ENCODE data around the gene NPHS2.
"Not testable (repeated sequence)": the region's sequence is repeated elsewhere in the genome, so short reads cannot be mapped to it uniquely, and the experiment has no call there.

Gene NPHS2

GRCh38 chr1:179545321-179545720 lies 30.4 kb downstream of the NPHS2 start:
- Histone ChIP-seq H3K27ac (ENCODE audit: low read length) (no peak overlapping the region), H3K9ac (ENCODE audit: low read length in 2 of 2) (no peak overlapping the region), H3K9me3 (ENCODE audit: control insufficient read depth in 2 of 2, low read length in 2 of 2) (peaks cover 0 to 3% of the 10 kb centered on the region in 2 donors), H3K4me3 (ENCODE audit: low read length in 2 of 2) (no peak overlapping the region), H3K27me3 (ENCODE audit: control insufficient read depth in 1 of 2, insufficient read depth in 2 of 2, low read length in 2 of 2) (no peaks in the 10 kb centered on the region), H3K36me3 (ENCODE audit: control insufficient read depth in 2 of 2, insufficient read depth in 2 of 2, low read length in 2 of 2) (no peaks in the 10 kb centered on the region), H3K4me1 (ENCODE audit: control insufficient read depth, insufficient read depth, low read length) (no peaks in the 10 kb centered on the region)

GRCh38 chr1:179541774-179542173 lies 34.0 kb downstream of the NPHS2 start:
- H3K9me3 ChIP-seq (ENCODE audit: control insufficient read depth in 2 of 2, low read length in 2 of 2) = peaks cover 0 to 3% of the 10 kb centered on the region in 2 donors
- no peaks in the 10 kb centered on the region for H3K4me1 ChIP-seq (ENCODE audit: control insufficient read depth, insufficient read depth, low read length)
- no peaks in the 10 kb centered on the region for H3K27me3 ChIP-seq (ENCODE audit: control insufficient read depth in 1 of 2, insufficient read depth in 2 of 2, low read length in 2 of 2)
- no peak overlapping the region for H3K9ac ChIP-seq (ENCODE audit: low read length in 2 of 2)
- no peaks in the 10 kb centered on the region for H3K36me3 ChIP-seq (ENCODE audit: control insufficient read depth in 2 of 2, insufficient read depth in 2 of 2, low read length in 2 of 2)
- H3K4me3 ChIP-seq (ENCODE audit: low read length in 2 of 2) = no peak overlapping the region
- no peak overlapping the region for H3K27ac ChIP-seq (ENCODE audit: low read length)

- Histone ChIP-seq H3K27me3 (ENCODE audit: control insufficient read depth in 1 of 2, insufficient read depth in 2 of 2, low read length in 2 of 2) (no peaks in the 10 kb centered on the region), H3K27ac (ENCODE audit: low read length) (no peak overlapping the region), H3K4me1 (ENCODE audit: control insufficient read depth, insufficient read depth, low read length) (no peaks in the 10 kb centered on the region), H3K9me3 (ENCODE audit: control insufficient read depth in 2 of 2, low read length in 2 of 2) (no peaks in the 10 kb centered on the region), H3K9ac (ENCODE audit: low read length in 2 of 2) (no peak overlapping the region), H3K4me3 (ENCODE audit: low read length in 2 of 2) (no peak overlapping the region), H3K36me3 (ENCODE audit: control insufficient read depth in 2 of 2, insufficient read depth in 2 of 2, low read length in 2 of 2) (no peaks in the 10 kb centered on the region)
These were observed 45.4 kb downstream of the NPHS2 start for GRCh38 chr1:179530352-179530751.

- H3K9me3 ChIP-seq (ENCODE audit: control insufficient read depth in 2 of 2, low read length in 2 of 2) = no peaks in the 10 kb centered on the region
- no peaks in the 10 kb centered on the region for H3K27me3 ChIP-seq (ENCODE audit: control insufficient read depth in 1 of 2, insufficient read depth in 2 of 2, low read length in 2 of 2)
- H3K27ac ChIP-seq (ENCODE audit: low read length) = no peak overlapping the region
- no peaks in the 10 kb centered on the region for H3K36me3 ChIP-seq (ENCODE audit: control insufficient read depth in 2 of 2, insufficient read depth in 2 of 2, low read length in 2 of 2)
- H3K4me3 ChIP-seq (ENCODE audit: low read length in 2 of 2) = no peak overlapping the region
- no peak overlapping the region for H3K9ac ChIP-seq (ENCODE audit: low read length in 2 of 2)
- no peaks in the 10 kb centered on the region for H3K4me1 ChIP-seq (ENCODE audit: control insufficient read depth, insufficient read depth, low read length)
These were observed 46.1 kb downstream of the NPHS2 start for GRCh38 chr1:179529482-179530195.

GRCh38 chr1:179518544-179518943 lies 57.2 kb downstream of the NPHS2 start:
- H3K27ac ChIP-seq (ENCODE audit: low read length); H3K4me1 ChIP-seq (ENCODE audit: control insufficient read depth, insufficient read depth, low read length); H3K36me3 ChIP-seq (ENCODE audit: control insufficient read depth in 2 of 2, insufficient read depth in 2 of 2, low read length in 2 of 2); H3K9ac ChIP-seq (ENCODE audit: low read length in 2 of 2); H3K4me3 ChIP-seq (ENCODE audit: low read length in 2 of 2); H3K27me3 ChIP-seq (ENCODE audit: control insufficient read depth in 1 of 2, insufficient read depth in 2 of 2, low read length in 2 of 2); H3K9me3 ChIP-seq (ENCODE audit: control insufficient read depth in 2 of 2, low read length in 2 of 2): not testable (repeated sequence)

- no peak overlapping the region for H3K4me3 ChIP-seq (ENCODE audit: low read length in 2 of 2)
- no peaks in the 10 kb centered on the region for H3K36me3 ChIP-seq (ENCODE audit: control insufficient read depth in 2 of 2, insufficient read depth in 2 of 2, low read length in 2 of 2)
- H3K4me1 ChIP-seq (ENCODE audit: control insufficient read depth, insufficient read depth, low read length) = no peaks in the 10 kb centered on the region
- no peak overlapping the region for H3K27ac ChIP-seq (ENCODE audit: low read length)
- H3K9ac ChIP-seq (ENCODE audit: low read length in 2 of 2) = no peak overlapping the region
- peaks cover 3 to 4% of the 10 kb centered on the region in 2 donors for H3K9me3 ChIP-seq (ENCODE audit: control insufficient read depth in 2 of 2, low read length in 2 of 2)
- no peaks in the 10 kb centered on the region for H3K27me3 ChIP-seq (ENCODE audit: control insufficient read depth in 1 of 2, insufficient read depth in 2 of 2, low read length in 2 of 2)
These were observed 58.6 kb downstream of the NPHS2 start for GRCh38 chr1:179516976-179517705.

- H3K36me3 ChIP-seq (ENCODE audit: control insufficient read depth in 2 of 2, insufficient read depth in 2 of 2, low read length in 2 of 2) = no peaks in the 10 kb centered on the region
- no peak overlapping the region for H3K27ac ChIP-seq (ENCODE audit: low read length)
- H3K4me3 ChIP-seq (ENCODE audit: low read length in 2 of 2) = no peak overlapping the region
- no peaks in the 10 kb centered on the region for H3K4me1 ChIP-seq (ENCODE audit: control insufficient read depth, insufficient read depth, low read length)
- no peaks in the 10 kb centered on the region for H3K27me3 ChIP-seq (ENCODE audit: control insufficient read depth in 1 of 2, insufficient read depth in 2 of 2, low read length in 2 of 2)
- H3K9me3 ChIP-seq (ENCODE audit: control insufficient read depth in 2 of 2, low read length in 2 of 2) = no peaks in the 10 kb centered on the region
- H3K9ac ChIP-seq (ENCODE audit: low read length in 2 of 2) = no peak overlapping the region
These were observed 65.7 kb downstream of the NPHS2 start for GRCh38 chr1:179510038-179510437.

- Histone ChIP-seq H3K9ac (ENCODE audit: low read length in 2 of 2) (no peak overlapping the region), H3K27ac (ENCODE audit: low read length) (no peak overlapping the region), H3K4me3 (ENCODE audit: low read length in 2 of 2) (no peak overlapping the region), H3K4me1 (ENCODE audit: control insufficient read depth, insufficient read depth, low read length) (no peaks in the 10 kb centered on the region), H3K27me3 (ENCODE audit: control insufficient read depth in 1 of 2, insufficient read depth in 2 of 2, low read length in 2 of 2) (no peaks in the 10 kb centered on the region), H3K36me3 (ENCODE audit: control insufficient read depth in 2 of 2, insufficient read depth in 2 of 2, low read length in 2 of 2) (no peaks in the 10 kb centered on the region), H3K9me3 (ENCODE audit: control insufficient read depth in 2 of 2, low read length in 2 of 2) (no peaks in the 10 kb centered on the region)
These were observed 66.4 kb downstream of the NPHS2 start for GRCh38 chr1:179509384-179509783.

GRCh38 chr1:179506199-179506598 lies 69.5 kb downstream of the NPHS2 start:
- no peaks in the 10 kb centered on the region for H3K4me1 ChIP-seq (ENCODE audit: control insufficient read depth, insufficient read depth, low read length)
- no peaks in the 10 kb centered on the region for H3K9me3 ChIP-seq (ENCODE audit: control insufficient read depth in 2 of 2, low read length in 2 of 2)
- no peak overlapping the region for H3K4me3 ChIP-seq (ENCODE audit: low read length in 2 of 2)
- no peak overlapping the region for H3K27ac ChIP-seq (ENCODE audit: low read length)
- no peak overlapping the region for H3K9ac ChIP-seq (ENCODE audit: low read length in 2 of 2)
- no peaks in the 10 kb centered on the region for H3K36me3 ChIP-seq (ENCODE audit: control insufficient read depth in 2 of 2, insufficient read depth in 2 of 2, low read length in 2 of 2)
- no peaks in the 10 kb centered on the region for H3K27me3 ChIP-seq (ENCODE audit: control insufficient read depth in 1 of 2, insufficient read depth in 2 of 2, low read length in 2 of 2)

Measured in stomach smooth muscle (tissue), 2 donors.